Neutrophil (primary cell): ENCODE data around the gene ELF1.

Experiments used
- H3K27ac ChIP-seq: fragments of 200-600 bp; sonication (generic); 2 replicates; pipeline ENCODE4 v1.5.1; 2016; ENCODE audit warnings: mild to moderate bottlenecking, moderate library complexity
- H3K27me3 ChIP-seq: fragments of 200-600 bp; sonication (generic); 2 replicates; pipeline ENCODE4 v1.6.0; 2016; ENCODE audit warnings: mild to moderate bottlenecking
- H3K36me3 ChIP-seq: fragments of 200-600 bp; sonication (generic); 2 replicates; pipeline ENCODE4 v1.5.1; 2017
- H3K4me1 ChIP-seq, 2 experiments: fragments of 200-600 bp in 1 of 2; sonication (generic) in 1 of 2; 1 replicate in 1 of 2; 2 replicates in 1 of 2; pipeline versions ENCODE4 v1.5.1 to v1.6.1; 2013 to 2016; ENCODE audit warnings: low read depth in 1 of 2, low read length in 1 of 2, mild to moderate bottlenecking in 1 of 2, moderate library complexity in 1 of 2; ENCODE audit not compliant: control insufficient read depth in 1 of 2, insufficient read depth in 1 of 2
- H3K4me3 ChIP-seq, 2 experiments: fragments of 200-600 bp in 1 of 2; sonication (generic) in 1 of 2; 1 replicate in 1 of 2; 2 replicates in 1 of 2; pipeline ENCODE4 v1.5.1; 2013 to 2016; ENCODE audit warnings: low read depth in 1 of 2, low read length in 1 of 2, mild to moderate bottlenecking in 1 of 2, moderate library complexity in 1 of 2
- H3K9me3 ChIP-seq: fragments of 200-600 bp; sonication (generic); 2 replicates; pipeline ENCODE4 v1.5.1; 2016
- CTCF ChIP-seq: fragments of 200-600 bp; sonication (generic); IDR thresholded peaks from 2 replicates; pipeline ENCODE4 v1.5.1; 2016; ENCODE audit warnings: antibody characterized with exemption

ELF1 gene

GRCh38 chr13:40969169-40969901 is 49.8 kb downstream of the ELF1 start:
- H3K27ac ChIP-seq: peak overlapping the region; percentile 73
- H3K4me3 ChIP-seq: no peak overlapping the region
- no peaks in the 10 kb centered on the region for H3K27me3 ChIP-seq
- no peak for TF ChIP-seq CTCF
- H3K4me1 ChIP-seq: peaks cover 82 to 97% of the 10 kb centered on the region in 2 experiments
- no peaks in the 10 kb centered on the region for H3K36me3 ChIP-seq
- no peaks in the 10 kb centered on the region for H3K9me3 ChIP-seq

GRCh38 chr13:40968416-40969000 is 50.6 kb downstream of the ELF1 start:
- TF ChIP-seq CTCF: no peak

GRCh38 chr13:40966298-40966697 is 52.8 kb downstream of the ELF1 start:
- peak overlapping the region in 1 of 2 experiments; percentile 41 for H3K4me3 ChIP-seq
- H3K36me3 ChIP-seq: no peaks in the 10 kb centered on the region
- peaks cover 91 to 97% of the 10 kb centered on the region in 2 experiments for H3K4me1 ChIP-seq
- H3K27ac ChIP-seq: peak overlapping the region; percentile 73
- no peaks in the 10 kb centered on the region for H3K27me3 ChIP-seq
- no peak for TF ChIP-seq CTCF
- H3K9me3 ChIP-seq: no peaks in the 10 kb centered on the region

More at GRCh38 chr13:40968416-40969000, 50.6 kb downstream of the ELF1 start:
- no peaks in the 10 kb centered on the region for H3K27me3 ChIP-seq
- H3K9me3 ChIP-seq: no peaks in the 10 kb centered on the region
- H3K4me1 ChIP-seq: peaks cover 82 to 97% of the 10 kb centered on the region in 2 experiments
- peak overlapping the region; percentile 73 for H3K27ac ChIP-seq
- no peak overlapping the region for H3K4me3 ChIP-seq
- H3K36me3 ChIP-seq: no peaks in the 10 kb centered on the region

- no peaks in the 10 kb centered on the region for H3K9me3 ChIP-seq
- peak overlapping the region; percentile 73 for H3K27ac ChIP-seq
- TF ChIP-seq CTCF: no peak
- no peak overlapping the region for H3K4me3 ChIP-seq
- no peaks in the 10 kb centered on the region for H3K27me3 ChIP-seq
- peaks cover 94 to 95% of the 10 kb centered on the region in 2 experiments for H3K4me1 ChIP-seq
- no peaks in the 10 kb centered on the region for H3K36me3 ChIP-seq
Measured at GRCh38 chr13:40963927-40964326, 55.2 kb downstream of the ELF1 start.

- TF ChIP-seq CTCF: no peak
- no peaks in the 10 kb centered on the region for H3K27me3 ChIP-seq
- no peaks in the 10 kb centered on the region for H3K9me3 ChIP-seq
- peak overlapping the region; percentile 89 for H3K27ac ChIP-seq
- H3K36me3 ChIP-seq: peaks cover 15% of the 10 kb centered on the region
- peaks cover 73 to 74% of the 10 kb centered on the region in 2 experiments for H3K4me1 ChIP-seq
- H3K4me3 ChIP-seq: peak overlapping the region; percentile 48 to 51
Measured at GRCh38 chr13:40961826-40962225, 57.3 kb downstream of the ELF1 start.
